Endothelial cell of umbilical vein (primary cell): ENCODE measurements around the gene YPEL5. TPM values are rescaled to one million over a fixed set of nuclear protein-coding genes. Genes with fewer than 3 reads are reported as not detected.

Source experiments
- BruUV-seq: library from RNA; stranded (reverse); fragments of 400-500 nt; replicated peaks from 2 replicates; lab custom pipeline; 2021; lab: Mats Ljungman, UMichigan
- CTCF ChIA-PET: fragments of 300-600, 350-600 bp; sonication (Branson Sonifier 250); formaldehyde crosslinking; loops from one replicate; lab custom pipeline; 2021; ENCODE audit warnings: antibody characterized with exemption, inconsistent platforms; lab: Charles Lee
- POLR2A ChIA-PET: fragments of 300-600, 350-600 bp; sonication (Branson Sonifier 250); formaldehyde crosslinking; loops from one replicate; lab custom pipeline; 2021; ENCODE audit warnings: antibody characterized with exemption, inconsistent platforms; lab: Charles Lee
- DNase-seq: peaks from one replicate; pipeline ENCODE4 v3.0.0-alpha.2; 2011; ENCODE audit warnings: low read depth, low spot score
- FAIRE-seq: peaks from 2 replicates; lab custom pipeline; 2011; peaks lifted over from hg19 to GRCh38; lab: Jason Lieb, UNC
- H2AFZ ChIP-seq: 2 replicates; pipeline ENCODE4 v1.6.0; 2012; ENCODE audit warnings: low read depth, low read length, control low read depth, inconsistent platforms
- H3K27ac ChIP-seq: 2 replicates; pipeline ENCODE4 v1.5.1; 2011; ENCODE audit warnings: low read depth, mild to moderate bottlenecking, control low read depth, low read length, moderate library complexity; ENCODE audit not compliant: insufficient read depth
- H3K27me3 ChIP-seq, 2 experiments: 2 replicates each; pipeline versions ENCODE4 v1.6.0 to v1.6.1; 2011; ENCODE audit warnings: low read length in 2 of 2, mixed read lengths in 1 of 2; ENCODE audit not compliant: control insufficient read depth in 2 of 2, insufficient read depth in 2 of 2
- H3K36me3 ChIP-seq, 2 experiments: 2 replicates in 1 of 2; 3 replicates in 1 of 2; pipeline ENCODE4 v1.5.1; 2011; ENCODE audit warnings: low read length in 2 of 2, mild to moderate bottlenecking in 1 of 2, moderate library complexity in 1 of 2; ENCODE audit not compliant: control insufficient read depth in 2 of 2, insufficient read depth in 2 of 2; ENCODE audit errors: extremely low read depth in 1 of 2
- H3K4me1 ChIP-seq: 3 replicates; pipeline ENCODE4 v1.5.1; 2011; ENCODE audit warnings: mild to moderate bottlenecking, low read length; ENCODE audit not compliant: control insufficient read depth, insufficient read depth; ENCODE audit errors: extremely low read depth
- H3K4me2 ChIP-seq: 2 replicates; pipeline ENCODE4 v1.6.1; 2011; ENCODE audit warnings: low read length, control low read depth, mixed read lengths; ENCODE audit not compliant: insufficient read depth
- H3K4me3 ChIP-seq, 3 experiments: fragments of 200-600 bp in 1 of 3; sonication (generic), shearing (Covaris generic) in 1 of 3; replicated peaks in 1 of 3; 2 replicates each; pipeline ENCODE4 v1.5.1; 2011 to 2016; ENCODE audit warnings: control low read depth in 3 of 3, low read length in 3 of 3, mild to moderate bottlenecking in 2 of 3, inconsistent platforms in 1 of 3, low read depth in 1 of 3, moderate library complexity in 1 of 3; ENCODE audit not compliant: insufficient read depth in 1 of 3
- H3K79me2 ChIP-seq: 2 replicates; pipeline ENCODE4 v1.6.0; 2012; ENCODE audit warnings: low read length, inconsistent platforms; ENCODE audit not compliant: control insufficient read depth, insufficient read depth
- H3K9ac ChIP-seq: replicated peaks from 2 replicates; pipeline ENCODE3; 2011; ENCODE audit warnings: low read length, control low read depth; ENCODE audit not compliant: insufficient read depth; ENCODE audit errors: extremely low read depth
- H3K9me1 ChIP-seq: replicated peaks from 3 replicates; pipeline ENCODE4 v1.6.0; 2011; ENCODE audit warnings: mild to moderate bottlenecking, low read length; ENCODE audit not compliant: control insufficient read depth, insufficient read depth; ENCODE audit errors: extremely low read depth
- H3K9me3 ChIP-seq: replicated peaks from 2 replicates; pipeline ENCODE4 v1.5.1; 2012; ENCODE audit warnings: low read length, inconsistent platforms; ENCODE audit not compliant: control insufficient read depth, insufficient read depth
- H4K20me1 ChIP-seq: replicated peaks from 2 replicates; pipeline ENCODE3; 2011; ENCODE audit warnings: mild to moderate bottlenecking, low read length; ENCODE audit not compliant: control insufficient read depth, insufficient read depth; ENCODE audit errors: extremely low read depth
- EZH2 ChIP-seq: IDR thresholded peaks from 2 replicates; pipeline ENCODE4 v1.6.1; 2012; ENCODE audit warnings: borderline replicate concordance, low read depth, mild to moderate bottlenecking, moderate library complexity, low read length, inconsistent platforms; ENCODE audit not compliant: severe bottlenecking
- FOS ChIP-seq: IDR thresholded peaks from 2 replicates; pipeline ENCODE4 v1.6.1; 2011; ENCODE audit warnings: mild to moderate bottlenecking, low read length, moderate library complexity, borderline replicate concordance; ENCODE audit not compliant: insufficient read depth
- GATA2 ChIP-seq: IDR thresholded peaks from 2 replicates; pipeline ENCODE4 v1.7.0; 2011; ENCODE audit warnings: low read depth, mild to moderate bottlenecking, moderate library complexity, mixed read lengths, low read length; ENCODE audit not compliant: insufficient read length, insufficient read depth
- JUN ChIP-seq: IDR thresholded peaks from 2 replicates; pipeline ENCODE4 v1.6.1; 2011; ENCODE audit warnings: borderline replicate concordance, low read depth; ENCODE audit not compliant: insufficient read length, insufficient read depth
- MYC ChIP-seq: IDR thresholded peaks from one replicate; pipeline ENCODE4 v1.6.1; 2011; ENCODE audit warnings: mild to moderate bottlenecking, low read depth, low read length
- POLR2A ChIP-seq: IDR thresholded peaks from 2 replicates; pipeline ENCODE4 v1.6.1; 2012; ENCODE audit warnings: low read depth, mild to moderate bottlenecking, control low read depth, low read length
- POLR2AphosphoS5 ChIP-seq: IDR thresholded peaks from 2 replicates; pipeline ENCODE4 v1.6.1; 2012; ENCODE audit warnings: low read depth, mild to moderate bottlenecking, control low read depth, low read length, moderate library complexity; ENCODE audit not compliant: insufficient read depth
- dilution Hi-C: fragments of 300-500 bp; cut with MboI; formaldehyde crosslinking; loops from one replicate; pipeline ENCODE4 v1.15.0; 2019; ENCODE audit warnings: low sequenced_read_pairs; ENCODE audit not compliant: extremely low pct_ligation_motif_present
- intact Hi-C: fragments of 100-400 bp; cut with micrococcal nuclease; formaldehyde crosslinking; loops from one replicate; pipeline ENCODE4 v1.10.0; 2022
- polyA plus RNA-seq, 4 experiments: library from polyadenylated mRNA; depleted of rRNA in 3 of 4; stranded (reverse) in 3 of 4; unstranded in 1 of 4; fragments of >200 nt; gene quantifications; 2 replicates each; pipeline versions ENCODE4 v1.2.1 to v1.2.3, GENCODE V29; 2011 to 2012; ENCODE audit warnings: missing spikeins in 1 of 4
- total RNA-seq: library from RNA; stranded (reverse); gene quantifications from 2 replicates; pipeline ENCODE4 v1.2.3, GENCODE V29; 2021
- TF ChIP-seq, protein P1 (sequence below), 2 donors: IDR thresholded peaks; 1 replicate in 1 of 2; 2 replicates in 1 of 2; pipeline ENCODE4 v1.5.1; 2011; ENCODE audit warnings: low read length in 2 of 2, mild to moderate bottlenecking in 2 of 2, moderate library complexity in 2 of 2, control low read depth in 1 of 2, inconsistent platforms in 1 of 2, low read depth in 1 of 2; ENCODE audit not compliant: insufficient read depth in 1 of 2; ENCODE audit errors: extremely low read depth in 1 of 2
- TF ChIP-seq, protein P2 (sequence below): IDR thresholded peaks from 2 replicates; pipeline ENCODE4 v1.6.1; 2011; ENCODE audit not compliant: insufficient read depth, insufficient read length

Gene YPEL5
- total and polyA plus RNA-seq, 2 donors (not counting 3 experiments of a cell fraction or from before 2014, with no cell fraction given) = 49.5 to 62.0 TPM

DNA sequence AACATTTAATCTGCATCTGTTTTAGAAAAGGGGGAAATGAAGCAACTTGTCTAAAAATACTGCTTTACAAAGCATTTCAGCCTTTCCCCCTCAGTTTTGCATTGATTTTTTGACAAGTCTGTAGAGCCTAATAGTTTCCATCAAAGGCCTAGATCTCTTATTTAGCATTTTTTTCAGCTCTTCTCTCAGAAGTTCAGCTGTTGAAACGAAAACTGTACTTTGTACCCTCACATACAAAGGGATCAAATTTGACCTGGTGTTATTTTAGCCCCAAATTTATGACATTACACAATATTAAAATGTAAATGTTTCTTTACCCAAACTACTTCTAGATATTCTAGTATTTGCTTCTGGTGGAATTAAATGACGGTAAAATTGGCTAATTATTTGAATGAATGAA, 13.0 kb downstream of the YPEL5 start:
- ChIA-PET CTCF (no interaction called here), POLR2A (no interaction called here)
- Histone ChIP-seq H3K9me3 (no peaks in the 10 kb centered on the region), H3K4me2 (no peak overlapping the region), H3K4me1 (peaks cover 10% of the 10 kb centered on the region), H3K27ac (no peak overlapping the region), H3K79me2 (no peaks in the 10 kb centered on the region), H4K20me1 (no peaks in the 10 kb centered on the region), H3K36me3 (peaks cover 0 to 24% of the 10 kb centered on the region in 2 experiments), H2AFZ (no peak overlapping the region), H3K9me1 (no peaks in the 10 kb centered on the region), H3K4me3 (no peak overlapping the region), H3K27me3 (no peaks in the 10 kb centered on the region), H3K9ac (no peak overlapping the region)
- TF ChIP-seq EZH2 (no peak), FOS (no peak), MYC (no peak), GATA2 (no peak), POLR2A (no peak), POLR2AphosphoS5 (no peak), JUN (no peak)
- TF ChIP-seq, protein P1, sequence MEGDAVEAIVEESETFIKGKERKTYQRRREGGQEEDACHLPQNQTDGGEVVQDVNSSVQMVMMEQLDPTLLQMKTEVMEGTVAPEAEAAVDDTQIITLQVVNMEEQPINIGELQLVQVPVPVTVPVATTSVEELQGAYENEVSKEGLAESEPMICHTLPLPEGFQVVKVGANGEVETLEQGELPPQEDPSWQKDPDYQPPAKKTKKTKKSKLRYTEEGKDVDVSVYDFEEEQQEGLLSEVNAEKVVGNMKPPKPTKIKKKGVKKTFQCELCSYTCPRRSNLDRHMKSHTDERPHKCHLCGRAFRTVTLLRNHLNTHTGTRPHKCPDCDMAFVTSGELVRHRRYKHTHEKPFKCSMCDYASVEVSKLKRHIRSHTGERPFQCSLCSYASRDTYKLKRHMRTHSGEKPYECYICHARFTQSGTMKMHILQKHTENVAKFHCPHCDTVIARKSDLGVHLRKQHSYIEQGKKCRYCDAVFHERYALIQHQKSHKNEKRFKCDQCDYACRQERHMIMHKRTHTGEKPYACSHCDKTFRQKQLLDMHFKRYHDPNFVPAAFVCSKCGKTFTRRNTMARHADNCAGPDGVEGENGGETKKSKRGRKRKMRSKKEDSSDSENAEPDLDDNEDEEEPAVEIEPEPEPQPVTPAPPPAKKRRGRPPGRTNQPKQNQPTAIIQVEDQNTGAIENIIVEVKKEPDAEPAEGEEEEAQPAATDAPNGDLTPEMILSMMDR (IDR thresholded peaks at IDR 0.05; ENCODE audit: extremely low read depth in 1 of 2, insufficient read depth in 1 of 2, low read depth in 1 of 2, low read length in 2 of 2) = no peak
- TF ChIP-seq, protein P2, sequence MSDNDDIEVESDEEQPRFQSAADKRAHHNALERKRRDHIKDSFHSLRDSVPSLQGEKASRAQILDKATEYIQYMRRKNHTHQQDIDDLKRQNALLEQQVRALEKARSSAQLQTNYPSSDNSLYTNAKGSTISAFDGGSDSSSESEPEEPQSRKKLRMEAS = no peak
- DNase-seq (no peak), FAIRE-seq (no peak)
- intact Hi-C loops = no loop called here
- dilution Hi-C loops = no loop called here
- BruUV-seq = no TSS peak
